Ectodermal cell (in vitro differentiated cells): ENCODE data around the gene PDLIM4.

Experiments
- H3K27ac ChIP-seq: 2 replicates; pipeline ENCODE4 v1.7.0; 2013; ENCODE audit warnings: mild to moderate bottlenecking, low read depth, low read length; ENCODE audit not compliant: insufficient read depth, poor library complexity, severe bottlenecking
- H3K27me3 ChIP-seq: 2 replicates; pipeline ENCODE4 v1.7.0; 2013; ENCODE audit warnings: mild to moderate bottlenecking, low read length; ENCODE audit not compliant: insufficient read depth, control insufficient read depth, poor library complexity, severe bottlenecking
- H3K36me3 ChIP-seq: one replicate; pipeline ENCODE4 v1.7.0; 2013; ENCODE audit warnings: low read length; ENCODE audit not compliant: control insufficient read depth, insufficient read depth
- H3K4me1 ChIP-seq: one replicate; pipeline ENCODE4 v1.7.0; 2013; ENCODE audit warnings: low read length; ENCODE audit not compliant: control insufficient read depth, insufficient read depth
- H3K4me3 ChIP-seq: 2 replicates; pipeline ENCODE4 v1.7.0; 2013; ENCODE audit warnings: low read depth, low read length, control low read depth; ENCODE audit not compliant: insufficient read depth
- H3K9me3 ChIP-seq: 2 replicates; pipeline ENCODE4 v1.7.0; 2013; ENCODE audit warnings: mild to moderate bottlenecking, low read length, moderate library complexity; ENCODE audit not compliant: control insufficient read depth
- WGBS, 2 experiments: methylation state at CpG; one replicate each; pipeline ENCODE4 v1.1.7; 2013; ENCODE audit warnings: missing lambda C conversion rate in 2 of 2; 5-methylcytosine and 5-hydroxymethylcytosine counted together

Gene PDLIM4

DNA sequence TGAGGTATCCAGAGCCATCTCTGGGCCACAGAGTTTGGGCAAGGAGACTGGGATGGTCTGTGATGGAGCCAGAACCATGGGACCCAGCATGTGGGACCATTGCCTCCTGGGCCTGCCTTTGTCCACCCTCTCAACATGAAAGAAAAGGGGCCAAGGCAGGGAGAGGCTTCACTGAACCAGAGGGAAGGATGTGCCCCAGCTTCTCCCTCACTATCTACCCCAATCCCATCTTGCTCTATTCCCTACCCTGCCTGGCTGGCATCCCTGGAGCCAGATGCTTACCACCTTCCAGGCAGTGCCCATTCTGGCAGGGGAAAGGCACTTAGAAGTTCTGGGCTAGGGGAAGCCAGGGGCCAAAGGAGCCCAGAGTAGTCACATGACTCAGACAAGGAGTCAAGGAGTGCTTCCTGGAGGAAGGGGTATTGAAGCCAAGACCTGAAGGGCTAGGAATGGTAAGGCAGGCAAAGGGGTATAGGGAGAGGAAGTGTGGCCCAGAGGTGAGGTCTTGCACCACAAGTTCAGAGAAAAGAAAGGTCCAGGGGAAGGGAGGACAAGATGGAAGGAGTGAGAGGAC, 9.8 kb downstream of the PDLIM4 start:
- Histone ChIP-seq H3K36me3 (no peaks in the 10 kb centered on the region), H3K9me3 (no peaks in the 10 kb centered on the region), H3K27ac (no peak overlapping the region), H3K4me3 (no peak overlapping the region), H3K4me1 (peaks cover 16% of the 10 kb centered on the region), H3K27me3 (no peaks in the 10 kb centered on the region)

DNA sequence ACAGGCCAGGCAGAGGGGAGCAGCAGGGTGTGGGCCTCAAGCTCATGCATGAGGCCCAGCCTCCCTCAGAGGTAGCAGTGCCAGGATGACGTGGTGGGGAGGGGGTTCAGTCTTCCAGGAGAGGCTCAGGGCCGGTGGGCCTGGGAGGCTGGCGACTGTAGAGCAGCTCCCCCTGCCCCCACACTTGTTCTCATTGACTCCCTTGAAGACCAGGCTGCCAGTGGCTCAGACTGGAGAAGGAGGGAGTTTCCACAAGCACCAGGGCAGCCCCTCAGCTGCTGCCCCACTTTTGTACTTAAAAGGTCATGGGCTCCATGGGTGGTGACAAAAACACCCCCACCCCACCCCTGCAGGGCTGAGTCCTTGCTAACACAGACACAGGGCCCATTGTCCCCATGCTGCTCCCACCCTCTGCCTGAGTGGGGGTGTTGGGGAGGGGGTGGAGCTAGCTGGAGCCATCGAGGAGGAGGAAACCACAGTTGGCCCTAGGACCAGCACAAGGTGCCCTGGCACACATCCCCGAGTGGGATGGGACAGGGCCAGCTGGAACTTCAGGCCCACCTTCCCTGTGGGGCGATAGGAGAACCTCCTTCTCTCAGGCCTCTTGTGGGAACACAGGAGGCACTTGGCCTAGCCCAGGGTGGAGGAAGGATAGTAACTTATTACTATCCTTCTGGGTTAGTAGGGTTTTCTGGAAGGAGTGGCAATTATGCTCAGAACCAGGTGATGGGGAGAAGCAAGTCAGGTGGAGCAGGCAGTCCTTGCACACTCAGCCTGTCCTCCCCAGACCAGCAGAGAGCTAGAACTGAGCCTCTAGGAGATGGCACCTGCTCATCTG, 10.7 kb downstream of the PDLIM4 start:
- WGBS, 2 experiments, result 82 to 86% methylated on average over 6 of the region's 6 CpGs
- H3K4me3 ChIP-seq, result no peak overlapping the region
- H3K9me3 ChIP-seq, result no peaks in the 10 kb centered on the region
- H3K36me3 ChIP-seq, result no peaks in the 10 kb centered on the region
- H3K27me3 ChIP-seq, result no peaks in the 10 kb centered on the region
- peaks cover 16% of the 10 kb centered on the region for H3K4me1 ChIP-seq
- no peak overlapping the region for H3K27ac ChIP-seq

DNA sequence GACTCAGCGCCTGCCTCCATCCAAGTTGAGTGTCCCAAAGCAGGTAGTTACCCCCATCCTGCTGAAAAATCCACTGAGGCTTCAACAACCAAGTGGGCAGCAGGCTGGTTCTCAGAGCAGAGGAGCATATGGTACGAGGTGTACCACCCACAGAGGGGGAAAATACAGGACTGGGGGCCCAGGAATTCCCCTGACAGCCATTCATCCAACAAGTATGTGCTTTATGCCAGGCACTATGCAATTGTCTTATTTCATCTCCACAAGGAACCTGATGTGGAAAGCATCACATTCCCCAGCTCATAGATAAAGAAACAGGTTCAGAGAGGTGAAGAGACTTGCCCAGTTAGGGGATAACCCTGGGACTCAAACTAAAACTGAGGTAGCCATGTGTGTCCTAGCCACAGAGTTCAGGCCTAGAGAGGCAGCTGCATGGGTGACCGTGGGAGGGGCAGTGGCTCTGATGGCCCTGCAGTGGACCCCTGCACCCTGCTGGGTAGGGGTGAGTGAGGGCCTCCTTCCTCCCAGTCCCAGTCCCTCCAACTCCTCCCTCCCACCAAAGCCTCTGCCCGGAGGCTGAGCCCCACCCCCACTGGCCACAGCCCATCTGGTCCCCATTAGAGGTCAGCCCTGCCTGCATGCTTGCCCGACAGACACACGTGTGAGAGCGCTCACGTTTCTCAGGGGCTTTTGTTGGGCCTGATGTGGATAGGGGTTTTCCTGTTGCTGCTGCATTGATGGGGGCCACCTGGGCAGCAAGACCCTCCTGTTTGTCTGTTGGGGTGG, 11.5 kb downstream of the PDLIM4 start:
- H3K27ac ChIP-seq, result no peak overlapping the region
- 73 to 79% methylated on average over 8 of the region's 8 CpGs for WGBS, 2 experiments
- no peak overlapping the region for H3K4me3 ChIP-seq
- H3K4me1 ChIP-seq, result peaks cover 16% of the 10 kb centered on the region
- H3K27me3 ChIP-seq, result no peaks in the 10 kb centered on the region
- H3K9me3 ChIP-seq, result no peaks in the 10 kb centered on the region
- H3K36me3 ChIP-seq, result no peaks in the 10 kb centered on the region

DNA sequence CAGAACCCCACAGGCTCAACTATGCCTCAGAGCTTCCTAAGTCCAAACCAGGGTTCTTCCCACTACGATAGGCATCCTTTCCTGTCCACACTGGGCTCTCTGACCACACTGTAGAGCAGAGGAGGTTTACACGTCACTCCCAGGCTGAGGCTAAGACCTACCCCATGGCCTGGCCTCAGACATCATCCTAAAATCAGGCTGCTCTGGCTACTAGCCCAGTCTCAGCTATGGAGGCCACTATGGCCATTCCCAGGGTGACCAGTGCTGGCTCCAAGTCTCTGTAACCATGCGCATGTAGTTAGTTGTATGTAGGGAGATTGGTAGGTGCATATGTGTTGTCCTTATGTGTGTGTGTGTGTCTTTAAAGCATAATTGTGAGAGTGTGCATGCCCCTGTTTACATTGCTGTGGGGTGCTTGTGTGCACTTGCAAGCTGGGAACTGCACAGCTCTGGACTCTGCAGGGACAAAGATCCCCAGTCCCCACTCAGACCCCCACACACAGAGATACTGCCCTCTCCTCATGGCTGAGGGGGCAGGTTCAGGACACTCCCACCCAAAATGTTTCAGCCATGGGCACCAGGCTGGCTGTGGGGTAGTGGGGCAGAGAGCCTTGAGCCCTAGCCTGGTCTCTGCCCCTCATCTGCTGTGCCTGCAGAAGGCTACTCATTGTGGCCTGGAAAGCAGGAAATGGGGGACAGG, 12.3 kb downstream of the PDLIM4 start:
- Histone ChIP-seq H3K27ac (no peak overlapping the region), H3K9me3 (no peaks in the 10 kb centered on the region), H3K4me3 (no peak overlapping the region), H3K27me3 (no peaks in the 10 kb centered on the region), H3K36me3 (no peaks in the 10 kb centered on the region), H3K4me1 (peaks cover 16% of the 10 kb centered on the region)
- 94 to 97% methylated on average over 3 of the region's 3 CpGs for WGBS, 2 experiments

DNA sequence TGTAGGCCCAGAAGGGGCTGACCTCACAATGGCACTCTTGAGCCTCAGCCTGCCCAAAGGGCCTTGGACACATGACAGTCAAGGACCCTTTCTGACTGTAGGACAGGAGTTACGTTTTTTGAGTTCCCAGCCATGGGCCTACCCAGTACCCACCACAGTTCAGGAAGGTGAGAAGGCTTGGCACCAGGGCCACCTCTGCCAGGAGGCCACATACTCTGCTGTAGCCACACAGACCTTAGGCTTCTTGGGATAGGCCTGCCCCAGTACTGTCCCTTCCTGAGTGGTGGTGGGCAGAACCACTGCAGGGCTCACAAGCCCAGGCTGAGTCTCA, 12.8 kb downstream of the PDLIM4 start:
- Histone ChIP-seq H3K36me3 (no peaks in the 10 kb centered on the region), H3K27me3 (no peaks in the 10 kb centered on the region), H3K9me3 (no peaks in the 10 kb centered on the region), H3K27ac (no peak overlapping the region), H3K4me3 (no peak overlapping the region), H3K4me1 (peaks cover 16% of the 10 kb centered on the region)
- 93 to 95% methylated on average over 1 of the region's 1 CpG for WGBS, 2 experiments

DNA sequence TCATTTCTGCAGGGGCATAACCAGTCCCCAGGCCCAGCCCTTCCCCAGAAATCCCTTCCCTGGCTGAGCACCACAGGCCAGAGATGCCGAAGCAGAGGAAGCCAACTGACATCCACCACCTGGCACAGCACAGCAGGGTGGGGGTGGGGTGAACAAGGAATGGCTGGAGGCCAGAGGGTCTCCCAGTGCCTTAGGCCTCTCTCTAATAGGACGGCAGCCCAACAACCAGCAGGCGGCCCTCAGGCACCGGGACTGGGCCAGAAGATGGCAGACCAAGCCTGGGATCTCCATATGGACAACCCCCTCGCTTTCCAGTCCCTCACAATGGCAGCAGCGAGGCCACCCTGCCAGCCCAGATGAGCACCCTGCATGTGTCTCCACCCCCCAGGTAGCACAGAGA, 13.2 kb downstream of the PDLIM4 start:
- Histone ChIP-seq H3K36me3 (no peaks in the 10 kb centered on the region), H3K4me3 (no peak overlapping the region), H3K9me3 (no peaks in the 10 kb centered on the region), H3K27ac (no peak overlapping the region), H3K4me1 (peaks cover 16% of the 10 kb centered on the region), H3K27me3 (no peaks in the 10 kb centered on the region)
- 88 to 90% methylated on average over 6 of the region's 6 CpGs for WGBS, 2 experiments

DNA sequence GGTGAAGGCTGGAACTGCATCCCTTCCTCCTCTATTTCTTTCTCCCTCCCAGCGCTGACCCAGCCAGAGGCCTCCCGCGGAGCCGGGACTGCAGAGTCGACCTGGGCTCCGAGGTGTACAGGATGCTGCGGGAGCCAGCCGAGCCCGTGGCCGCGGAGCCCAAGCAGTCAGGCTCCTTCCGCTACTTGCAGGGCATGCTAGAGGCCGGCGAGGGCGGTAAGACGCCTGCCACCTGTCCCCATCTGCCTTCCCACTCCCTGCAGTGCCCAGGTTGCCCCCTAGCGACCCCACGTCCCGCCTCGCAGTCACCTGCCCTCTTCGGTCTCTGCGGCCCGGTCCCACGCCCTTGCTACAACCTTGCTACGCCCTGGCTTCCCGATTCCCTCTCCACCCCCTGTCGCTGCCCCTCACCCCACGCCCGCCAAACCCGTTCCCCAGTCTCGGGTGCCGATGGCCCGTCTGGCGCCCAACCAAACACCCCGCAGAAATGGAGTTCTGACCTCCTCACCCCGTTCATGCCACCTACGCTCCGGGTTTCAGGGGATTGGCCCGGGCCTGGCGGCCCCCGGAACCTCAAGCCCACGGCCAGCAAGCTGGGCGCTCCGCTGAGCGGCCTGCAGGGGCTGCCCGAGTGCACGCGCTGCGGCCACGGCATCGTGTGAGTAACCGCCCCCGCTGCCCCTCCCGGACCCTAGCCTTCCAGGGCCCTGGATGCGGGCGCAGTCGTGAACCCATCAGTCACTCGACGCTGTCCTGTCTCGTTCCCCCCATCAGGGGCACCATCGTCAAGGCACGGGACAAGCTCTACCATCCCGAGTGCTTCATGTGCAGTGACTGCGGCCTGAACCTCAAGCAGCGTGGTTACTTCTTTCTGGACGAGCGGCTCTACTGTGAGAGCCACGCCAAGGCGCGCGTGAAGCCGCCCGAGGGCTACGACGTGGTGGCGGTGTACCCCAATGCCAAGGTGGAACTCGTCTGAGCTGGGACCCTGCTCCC, 14.1 kb downstream of the PDLIM4 start:
- H3K9me3 ChIP-seq, result no peaks in the 10 kb centered on the region
- H3K27me3 ChIP-seq, result no peaks in the 10 kb centered on the region
- peaks cover 16% of the 10 kb centered on the region for H3K4me1 ChIP-seq
- H3K36me3 ChIP-seq, result no peaks in the 10 kb centered on the region
- H3K27ac ChIP-seq, result no peak overlapping the region
- no peak overlapping the region for H3K4me3 ChIP-seq
- WGBS, 2 experiments, result 95% methylated on average over 77 of the region's 77 CpGs

DNA sequence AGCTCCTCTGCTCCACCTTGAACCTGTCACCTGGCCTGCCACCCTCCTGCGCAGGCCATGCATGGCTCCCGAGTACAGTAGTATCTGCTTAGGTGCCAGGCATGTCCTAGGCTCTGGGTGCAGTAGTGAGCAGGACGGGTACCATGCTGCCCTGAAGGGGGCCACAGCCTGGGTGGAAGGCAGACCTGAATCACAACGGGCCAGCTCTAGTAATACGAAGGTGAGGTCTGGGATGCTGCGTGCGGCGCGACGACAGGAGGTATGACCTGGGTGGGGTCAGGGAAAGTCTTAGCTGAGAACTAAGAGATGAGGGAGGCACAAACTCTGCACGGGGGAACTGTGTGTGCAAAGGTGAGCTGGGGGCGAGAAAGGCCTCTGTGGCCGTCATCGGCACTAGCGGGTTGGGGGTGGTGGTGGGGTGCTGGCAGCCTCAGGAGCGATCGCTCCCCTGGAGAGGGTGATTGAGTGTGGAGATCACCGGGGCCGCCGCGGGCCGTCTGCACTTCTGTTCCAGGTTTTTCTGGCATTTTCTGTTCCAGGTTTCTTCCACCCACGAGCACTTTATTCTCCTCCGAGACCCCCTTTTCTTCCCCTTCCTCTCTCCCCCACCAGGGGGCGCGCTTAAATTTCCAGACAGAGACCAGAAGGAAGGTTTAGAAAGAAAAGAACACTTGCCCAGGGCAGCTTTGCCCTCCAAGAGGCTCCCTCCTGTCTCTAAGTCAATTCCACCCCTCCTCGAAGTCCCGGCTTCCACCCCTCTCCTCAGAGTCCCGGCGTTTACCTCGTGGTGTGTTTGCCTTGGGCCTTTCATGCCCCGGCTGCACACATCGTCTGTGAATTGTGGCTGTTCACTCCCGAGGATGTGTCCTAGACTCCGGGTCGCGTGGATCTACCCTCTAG, 15.1 kb downstream of the PDLIM4 start:
- no peaks in the 10 kb centered on the region for H3K36me3 ChIP-seq
- WGBS, 2 experiments, result 66 to 68% methylated on average over 37 of the region's 37 CpGs
- H3K27ac ChIP-seq, result no peak overlapping the region
- H3K9me3 ChIP-seq, result no peaks in the 10 kb centered on the region
- H3K4me1 ChIP-seq, result peaks cover 17% of the 10 kb centered on the region
- no peaks in the 10 kb centered on the region for H3K27me3 ChIP-seq
- H3K4me3 ChIP-seq, result no peak overlapping the region

DNA sequence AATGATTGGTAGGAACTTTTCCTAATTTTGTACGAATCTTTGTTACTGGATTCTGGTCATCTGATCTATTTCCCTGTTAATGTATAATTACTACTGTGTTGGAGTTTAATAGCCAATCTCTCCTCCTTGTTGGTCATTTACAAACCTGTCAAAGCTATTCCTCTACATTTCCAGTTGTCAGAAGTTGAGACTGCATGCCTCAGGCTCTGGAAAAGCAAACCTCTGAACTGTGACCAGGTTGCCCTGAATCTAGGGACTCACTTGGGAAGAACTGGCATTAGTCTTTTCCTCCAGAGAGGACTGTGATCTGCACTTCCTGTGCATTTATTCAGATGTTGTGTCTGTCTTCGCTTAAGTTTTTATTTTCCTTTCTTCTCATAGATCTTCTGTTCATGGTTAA, 16.1 kb downstream of the PDLIM4 start:
- H3K4me3 ChIP-seq, result no peak overlapping the region
- no peak overlapping the region for H3K27ac ChIP-seq
- WGBS, 2 experiments, result 92 to 100% methylated on average over 1 to 2 of the region's 2 CpGs
- H3K36me3 ChIP-seq, result no peaks in the 10 kb centered on the region
- H3K27me3 ChIP-seq, result no peaks in the 10 kb centered on the region
- H3K4me1 ChIP-seq, result peaks cover 20% of the 10 kb centered on the region
- H3K9me3 ChIP-seq, result no peaks in the 10 kb centered on the region
